Measurements from ENCODE around the gene RTCA. TPM values are rescaled to one million over a fixed set of nuclear protein-coding genes. Genes with fewer than 3 reads are reported as not detected.
A peak's percentile ranks its signal among the peaks of the same experiment; 100 is the strongest.
"Not testable (repeated sequence)": the region's sequence is repeated elsewhere in the genome, so short reads cannot be mapped to it uniquely, and the experiment has no call there.

RTCA gene
- 41.0 and 48.7 TPM in 2 replicates for total RNA-seq

DNA sequence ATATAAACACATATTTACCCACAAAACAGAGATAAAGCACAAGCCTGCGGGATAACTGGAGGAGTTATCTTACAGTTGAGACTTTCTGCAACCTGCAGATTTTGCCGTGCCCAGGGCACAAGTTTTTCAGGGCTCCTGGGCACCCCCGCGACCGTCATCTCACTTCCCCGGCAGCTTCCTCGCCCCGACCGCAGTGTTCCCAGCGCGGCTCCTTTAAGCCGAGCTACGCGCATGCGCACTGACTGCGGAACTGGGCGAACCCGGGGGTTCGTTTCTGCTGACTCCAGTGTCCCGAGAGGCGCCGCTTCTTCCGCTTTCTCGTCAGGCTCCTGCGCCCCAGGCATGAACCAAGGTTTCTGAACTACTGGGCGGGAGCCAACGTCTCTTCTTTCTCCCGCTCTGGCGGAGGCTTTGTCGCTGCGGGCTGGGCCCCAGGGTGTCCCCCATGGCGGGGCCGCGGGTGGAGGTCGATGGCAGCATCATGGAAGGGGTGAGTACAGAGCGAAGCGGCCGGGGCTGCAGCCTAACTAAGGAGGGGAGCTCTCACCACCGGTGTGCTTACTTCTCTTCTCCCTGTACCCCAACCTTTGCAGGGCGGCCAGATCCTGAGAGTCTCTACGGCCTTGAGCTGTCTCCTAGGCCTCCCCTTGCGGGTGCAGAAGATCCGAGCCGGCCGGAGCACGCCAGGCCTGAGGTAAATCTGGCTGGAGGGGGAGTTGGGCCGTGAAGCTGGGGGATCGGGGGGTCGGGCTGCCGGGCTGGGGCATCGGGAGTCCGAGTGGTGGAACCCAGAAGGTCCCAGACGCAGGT, at the start of gene RTCA:
Gene RTCA (plus strand): TSS at position 286 of the 810 bp plus-strand sequence. CDS start 160 bp downstream, at position 446.
- DNase-seq = peak; percentile 97

DNA sequence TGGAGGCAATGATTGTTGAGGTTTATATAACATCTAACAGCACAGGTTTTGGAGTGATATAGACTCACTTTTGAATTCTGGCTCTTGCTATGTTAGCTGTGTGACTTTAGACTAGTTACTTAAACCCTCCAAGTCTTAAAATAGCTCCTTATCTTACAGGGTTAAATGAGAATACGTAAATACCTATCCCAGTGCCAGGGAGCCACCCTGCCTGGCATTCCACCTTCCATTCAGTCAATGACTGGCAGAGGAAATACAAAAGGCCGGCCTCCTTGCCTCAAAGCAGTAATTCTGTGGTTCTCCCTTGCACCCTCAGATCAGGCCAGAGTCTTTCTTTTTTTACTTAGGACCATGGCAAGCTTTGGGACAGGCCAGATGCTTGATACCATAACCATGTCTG, 48.2 kb upstream of the RTCA start:
- DNase-seq = no peak

DNA sequence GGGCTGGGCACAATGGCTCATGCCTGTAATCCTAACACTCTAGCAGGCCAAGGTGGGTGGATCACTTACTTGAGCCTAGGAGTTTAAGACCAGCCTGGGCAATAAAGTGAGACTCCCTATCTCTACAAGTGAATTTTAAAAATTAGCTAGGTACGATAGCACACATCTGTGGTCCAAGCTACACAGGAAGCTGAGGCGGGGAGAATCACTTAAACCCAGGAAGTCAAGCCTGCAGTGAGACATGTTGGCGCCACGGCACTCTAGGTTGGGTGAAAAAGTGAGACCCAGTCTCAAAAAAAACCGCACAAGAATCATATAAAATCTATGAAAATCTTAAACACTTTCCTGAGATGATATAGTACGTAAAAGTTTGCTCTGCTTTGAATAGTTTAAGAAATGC, 46.6 kb upstream of the RTCA start:
- DNase-seq = no peak

DNA sequence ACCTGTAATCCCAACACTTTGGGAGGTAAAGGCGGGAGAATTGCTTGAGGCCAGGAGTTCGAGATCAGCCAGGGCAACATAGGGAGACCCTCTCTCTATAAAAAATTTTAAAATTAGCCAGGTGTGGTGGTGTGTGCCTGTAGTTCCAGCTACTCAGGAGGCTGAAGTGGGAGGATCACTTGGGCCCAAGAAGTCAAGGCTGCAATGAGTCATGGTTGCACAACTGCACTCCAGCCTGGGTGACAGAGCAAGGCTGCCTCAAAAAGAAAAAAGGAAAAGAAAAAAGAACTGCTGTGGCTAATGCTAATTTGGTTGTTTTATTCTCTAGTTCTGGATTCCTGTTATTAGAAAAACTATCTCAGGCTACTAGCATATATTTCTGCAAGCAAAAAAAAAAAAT, 46.1 kb upstream of the RTCA start:
- no peak for DNase-seq

DNA sequence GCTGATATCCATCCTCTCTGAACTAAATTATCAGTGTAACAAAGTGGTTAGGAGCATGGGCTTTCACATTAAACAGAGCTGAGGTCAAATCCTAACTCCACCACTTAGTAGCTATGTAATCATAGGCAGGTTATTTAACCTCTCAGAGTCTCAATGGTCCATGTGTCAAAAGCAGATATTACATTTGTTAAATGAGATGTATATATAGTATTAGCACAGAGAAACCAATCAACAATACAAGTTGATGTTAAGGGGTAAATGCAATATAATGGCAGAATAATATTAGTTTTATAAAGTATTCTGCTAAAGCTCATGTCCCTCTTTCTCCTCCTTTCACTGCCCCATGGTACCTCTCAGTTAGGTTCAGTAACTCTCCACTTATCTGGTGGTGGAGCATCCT, 43.6 kb upstream of the RTCA start:
- no peak for DNase-seq

GRCh38 chr1:100229681-100230443, 36.2 kb upstream of the RTCA start:
- peak; percentile 24 for DNase-seq

DNA sequence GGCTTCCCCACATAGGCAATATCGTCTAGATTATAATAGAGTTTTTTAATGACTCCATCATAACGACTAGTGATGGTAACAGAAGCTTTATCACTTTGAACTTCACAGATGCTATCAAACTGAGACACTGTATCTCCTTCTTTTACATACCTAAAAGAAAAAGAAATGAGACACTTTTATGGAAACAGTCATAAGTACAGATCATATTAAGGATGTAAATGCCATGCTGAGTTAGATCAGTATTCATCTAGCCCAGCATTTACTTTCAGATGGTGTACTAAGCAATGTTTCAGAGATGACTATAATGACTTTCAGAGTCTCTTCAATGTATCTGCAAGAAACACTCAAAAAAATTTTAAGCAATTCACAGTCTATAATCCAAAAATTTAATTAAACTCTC, 35.3 kb upstream of the RTCA start:
- no peak for DNase-seq

DNA sequence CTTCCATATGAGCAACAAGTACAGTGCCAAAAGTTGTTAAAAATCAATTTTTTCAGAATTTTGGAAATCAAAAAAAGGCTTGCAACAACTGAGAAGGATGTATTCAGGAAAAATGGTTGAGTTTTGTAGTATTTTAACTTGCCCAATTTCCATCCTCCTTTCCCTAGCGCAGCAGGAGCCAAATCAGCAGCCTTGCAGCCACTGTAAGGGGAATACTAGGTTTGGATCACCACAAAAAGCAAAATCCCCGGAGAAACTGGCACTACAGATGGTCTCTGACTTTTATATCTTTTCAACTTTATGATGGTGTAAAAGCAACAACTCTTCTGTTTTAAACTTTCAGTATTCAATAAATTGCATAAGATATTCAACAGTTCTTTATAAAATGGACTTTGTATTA, 34.3 kb upstream of the RTCA start:
- DNase-seq = no peak

GRCh38 chr1:100232156-100232555, 33.9 kb upstream of the RTCA start:
- no peak for DNase-seq

GRCh38 chr1:100233566-100233965, 32.5 kb upstream of the RTCA start:
- not testable (repeated sequence) for DNase-seq

GRCh38 chr1:100234432-100234831, 31.6 kb upstream of the RTCA start:
- DNase-seq = no peak

DNA sequence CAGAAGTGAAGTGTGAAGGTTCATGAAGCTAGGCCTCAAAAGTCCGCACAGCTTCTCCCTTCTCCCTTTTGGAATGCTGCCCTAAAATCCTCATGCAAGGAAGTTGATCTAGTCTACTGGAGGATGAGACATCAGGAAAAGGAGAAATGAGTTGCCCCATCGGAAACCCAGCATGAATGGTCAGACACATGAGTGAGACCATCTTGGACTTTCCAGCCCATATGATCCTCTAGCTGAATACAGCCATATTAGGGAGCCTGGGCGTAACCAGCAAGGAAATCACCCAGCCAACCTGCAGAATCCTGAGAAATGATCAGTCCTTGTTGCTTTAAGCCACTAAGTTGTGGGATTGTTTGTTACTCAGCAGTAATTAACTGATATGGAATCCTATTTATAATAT, 28.9 kb upstream of the RTCA start:
- no peak for DNase-seq

DNA sequence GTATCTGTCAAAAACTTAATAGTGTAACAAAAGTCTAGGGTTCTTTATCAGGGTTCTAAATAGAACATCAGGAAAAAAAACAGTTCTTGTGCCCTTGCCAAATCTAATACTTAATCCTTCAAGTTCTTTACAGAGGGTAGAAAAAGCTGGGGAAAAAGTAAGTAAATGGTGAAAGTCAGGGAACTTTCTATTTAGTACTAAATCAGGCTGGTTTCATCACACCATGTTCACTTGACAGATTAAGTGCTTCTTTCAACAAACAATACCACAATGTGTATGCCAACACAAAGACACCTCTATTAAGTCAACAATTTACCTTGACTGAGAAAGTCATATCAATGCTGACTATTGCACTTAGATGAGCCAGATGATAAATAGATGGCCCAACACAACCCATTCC, 26.1 kb upstream of the RTCA start:
- DNase-seq = no peak

GRCh38 chr1:100240631-100241030, 25.4 kb upstream of the RTCA start:
- DNase-seq = no peak

GRCh38 chr1:100246738-100247137, 19.3 kb upstream of the RTCA start:
- no peak for DNase-seq

DNA sequence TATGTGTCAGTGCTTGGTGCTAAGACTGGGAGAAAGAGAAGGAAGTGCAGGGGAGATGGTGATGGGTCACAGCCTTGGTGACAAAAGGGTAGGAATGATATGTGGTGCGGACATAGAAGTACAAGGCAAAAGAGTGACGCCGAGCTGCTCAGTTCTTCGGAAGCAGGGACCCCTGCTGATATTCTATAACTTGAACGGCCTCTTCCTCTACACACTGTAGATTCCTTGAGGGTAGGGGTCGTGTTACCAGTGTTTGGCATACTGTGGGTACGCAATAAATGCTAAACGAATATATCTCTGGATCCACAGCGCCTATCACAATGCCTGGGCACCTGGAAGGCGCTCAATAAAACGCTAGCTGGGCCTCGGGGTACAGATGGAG, 16.9 kb upstream of the RTCA start:
- DNase-seq = peak; percentile 17

DNA sequence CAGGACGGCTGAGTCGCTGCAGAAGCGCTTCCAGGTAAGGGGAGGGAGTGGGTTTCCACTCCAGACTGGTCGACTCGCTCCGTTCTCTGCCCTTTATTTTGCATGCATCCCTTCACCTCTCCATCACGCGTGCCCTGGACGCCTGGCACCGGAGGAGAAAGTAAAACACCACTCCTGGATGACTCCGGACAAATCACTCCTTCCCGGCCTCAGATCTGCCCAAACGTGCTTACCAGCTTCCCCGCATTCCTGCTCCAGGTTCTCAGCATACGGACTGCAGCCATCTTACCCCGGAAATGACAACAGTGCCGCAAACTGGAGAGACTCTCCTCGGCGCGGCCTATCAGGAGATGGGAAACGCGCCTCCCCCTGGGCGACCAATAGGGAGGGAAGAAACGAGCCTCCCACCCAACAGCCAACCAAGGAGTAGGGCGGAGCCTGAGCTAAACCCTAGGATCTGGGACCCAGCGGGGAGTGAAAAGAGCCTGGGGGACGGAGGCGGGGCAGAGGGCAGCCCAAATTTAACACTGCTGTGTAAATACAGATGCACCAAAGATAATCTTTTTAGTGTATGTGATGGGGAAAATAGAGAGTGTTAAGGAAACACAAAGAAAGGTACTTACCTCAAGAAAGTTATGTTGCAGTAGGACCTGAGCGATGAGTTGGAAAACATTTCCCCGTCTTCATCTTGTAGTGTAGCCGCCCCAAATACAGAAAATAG, 16.3 kb upstream of the RTCA start, which contains the start of gene DBT:
Gene DBT (minus strand): TSS at position 298 of the 721 bp plus-strand sequence. CDS start 14 bp downstream, at position 284.
- DNase-seq = peak; percentile 96

- no peak for DNase-seq
Observed at GRCh38 chr1:100250264-100250663, 15.8 kb upstream of the RTCA start.

DNA sequence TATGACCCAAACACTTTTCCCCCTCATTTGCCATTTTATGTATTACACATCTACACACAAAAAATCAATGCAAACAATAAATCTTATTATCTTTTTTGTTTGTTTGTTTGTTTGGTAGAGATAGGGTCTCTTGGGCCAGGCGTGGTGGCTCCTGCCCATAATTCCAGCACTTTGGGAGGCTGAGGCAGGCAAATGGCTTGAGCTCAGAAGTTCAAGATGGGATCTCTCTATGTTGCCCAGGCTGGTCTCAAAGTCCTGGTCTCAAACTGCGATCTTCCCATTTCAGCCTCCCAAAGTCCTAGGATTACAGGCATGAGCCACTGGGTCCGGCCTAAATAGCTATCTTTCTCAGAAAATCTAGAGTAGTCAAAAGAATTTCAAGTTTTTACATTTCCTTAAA, 15.2 kb upstream of the RTCA start:
- no peak for DNase-seq

DNA sequence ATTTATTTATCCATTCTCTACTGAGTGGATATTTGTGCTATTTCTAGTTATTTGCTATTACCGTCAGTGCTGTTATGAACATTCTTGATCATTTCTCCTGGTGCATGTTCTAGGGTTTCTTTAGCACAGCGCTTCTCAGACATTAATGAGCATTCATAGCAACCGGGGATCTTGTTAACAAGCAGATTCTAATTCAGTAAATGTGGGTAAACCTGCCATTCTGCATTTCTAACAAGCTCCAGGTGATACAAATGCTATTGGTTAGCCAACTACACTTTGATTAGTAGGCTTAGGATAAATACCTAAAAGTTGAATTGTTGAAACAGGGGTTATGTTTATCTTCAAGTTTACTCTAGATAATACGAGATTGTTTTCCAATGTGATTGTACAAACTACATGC, 13.1 kb upstream of the RTCA start:
- DNase-seq = no peak

DNA sequence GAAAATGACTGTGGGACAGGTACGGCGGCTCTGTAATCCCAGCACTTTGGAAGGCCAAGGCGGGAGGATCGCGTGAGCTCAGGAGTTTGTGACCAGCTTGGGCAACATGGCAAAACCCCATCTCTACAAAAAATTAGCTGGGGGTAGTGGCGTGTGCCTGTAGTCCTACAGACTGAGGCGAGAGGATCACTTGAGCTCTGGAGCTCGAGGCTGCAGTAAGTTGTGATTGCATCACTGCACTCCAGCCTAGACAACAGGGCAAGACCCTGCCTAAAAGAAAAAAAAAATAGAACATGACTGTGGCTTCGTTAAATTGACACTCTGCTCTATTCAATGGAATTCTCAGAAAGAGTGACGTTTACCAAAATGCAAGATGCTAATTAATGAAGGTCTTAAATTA, 12.5 kb upstream of the RTCA start:
- DNase-seq = no peak

GRCh38 chr1:100256273-100256672, 9.7 kb upstream of the RTCA start:
- not testable (repeated sequence) for DNase-seq

GRCh38 chr1:100258427-100258826, 7.6 kb upstream of the RTCA start:
- not testable (repeated sequence) for DNase-seq

Data from dermis blood vessel endothelial cell (primary cell).